Ecto neural progenitor cell (in vitro differentiated cells): Measurements from ENCODE around the gene KCNH3.

Source experiments
- DNase-seq: peaks from one replicate; pipeline ENCODE4 v3.0.0-alpha.2; 2018; ENCODE audit warnings: low spot score

The KCNH3 gene

GRCh38 chr12:49525942-49526341, 12.9 kb upstream of the KCNH3 start:
- no peak for DNase-seq

- no peak for DNase-seq
Observed at GRCh38 chr12:49527361-49528130, 11.3 kb upstream of the KCNH3 start.

DNA sequence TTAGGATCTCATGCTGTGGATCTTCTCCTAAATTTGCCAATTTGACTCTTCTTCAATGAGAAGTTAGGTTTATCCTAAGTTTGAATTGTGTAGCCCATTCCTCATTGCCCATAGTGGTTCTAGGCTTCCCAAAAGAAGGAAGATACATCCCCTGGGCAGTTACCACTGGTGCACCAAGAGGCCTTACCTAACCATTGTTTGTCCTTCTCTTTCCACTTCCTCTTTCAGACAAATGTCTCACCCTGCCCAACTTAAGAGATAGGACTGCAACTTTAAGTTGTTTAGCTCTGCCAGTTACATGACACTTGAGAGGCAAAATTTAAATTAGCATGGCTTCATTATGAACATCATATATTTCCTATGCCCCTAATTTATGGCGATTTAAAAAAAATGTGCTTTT, 9.4 kb upstream of the KCNH3 start:
- DNase-seq: no peak

GRCh38 chr12:49531745-49532144, 7.1 kb upstream of the KCNH3 start:
- DNase-seq: peak; percentile 9

- DNase-seq: peak; percentile 37
Observed at GRCh38 chr12:49533331-49533730, 5.5 kb upstream of the KCNH3 start.

DNA sequence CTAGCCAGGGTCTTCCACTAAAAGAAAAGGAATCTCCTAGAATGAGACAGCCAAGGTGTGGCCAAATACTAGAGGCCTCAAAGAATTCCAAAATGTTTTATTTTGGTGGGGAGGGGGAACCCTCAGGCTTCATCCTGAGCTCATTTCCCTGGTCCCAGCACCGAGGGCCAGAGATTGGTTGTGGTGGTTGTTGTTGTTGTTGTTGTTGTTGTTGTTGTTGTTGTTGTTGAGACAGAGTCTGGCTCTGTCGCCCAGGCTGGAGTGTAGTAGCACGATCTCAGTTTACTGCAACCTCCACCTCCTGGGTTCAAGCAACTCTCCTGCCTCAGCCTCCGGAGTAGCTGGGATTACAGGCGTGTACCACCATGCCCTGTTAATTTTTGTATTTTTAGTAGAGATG, 4.7 kb upstream of the KCNH3 start:
- DNase-seq: peak; percentile 23

DNA sequence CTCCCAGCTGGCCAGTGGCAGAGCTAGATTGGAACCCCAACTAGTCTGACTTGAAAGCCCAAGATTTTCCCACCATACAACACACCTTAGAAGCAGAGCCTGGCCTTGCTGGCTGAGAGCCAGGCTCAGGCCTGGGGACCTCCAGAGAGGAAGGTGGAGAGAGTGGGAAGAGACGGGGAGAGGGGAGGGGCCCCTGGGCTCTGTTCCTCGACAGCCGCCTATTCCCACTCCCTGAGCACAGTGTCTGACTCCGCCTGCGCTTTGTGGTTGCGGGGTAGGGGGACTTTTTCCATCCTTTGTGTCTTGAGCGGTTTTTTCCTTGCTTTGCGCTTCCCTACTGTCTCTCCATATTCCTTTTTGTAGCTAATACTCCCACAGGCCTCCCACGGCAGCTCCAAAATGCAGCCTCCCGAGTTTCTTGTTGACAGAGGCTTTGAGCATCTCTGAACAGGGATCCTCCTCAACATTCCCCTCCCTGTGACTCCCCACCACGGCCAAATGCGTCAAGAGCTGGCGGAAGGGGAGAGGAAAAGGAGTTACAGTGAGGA, 4.0 kb upstream of the KCNH3 start:
- DNase-seq: peak; percentile 42

- peak; percentile 39 for DNase-seq
Observed at GRCh38 chr12:49535921-49536525, 2.8 kb upstream of the KCNH3 start.

GRCh38 chr12:49536526-49537071, 2.2 kb upstream of the KCNH3 start:
- DNase-seq: peak; percentile 26

- DNase-seq: no peak
Observed at GRCh38 chr12:49537231-49537751, 1.5 kb upstream of the KCNH3 start.

DNA sequence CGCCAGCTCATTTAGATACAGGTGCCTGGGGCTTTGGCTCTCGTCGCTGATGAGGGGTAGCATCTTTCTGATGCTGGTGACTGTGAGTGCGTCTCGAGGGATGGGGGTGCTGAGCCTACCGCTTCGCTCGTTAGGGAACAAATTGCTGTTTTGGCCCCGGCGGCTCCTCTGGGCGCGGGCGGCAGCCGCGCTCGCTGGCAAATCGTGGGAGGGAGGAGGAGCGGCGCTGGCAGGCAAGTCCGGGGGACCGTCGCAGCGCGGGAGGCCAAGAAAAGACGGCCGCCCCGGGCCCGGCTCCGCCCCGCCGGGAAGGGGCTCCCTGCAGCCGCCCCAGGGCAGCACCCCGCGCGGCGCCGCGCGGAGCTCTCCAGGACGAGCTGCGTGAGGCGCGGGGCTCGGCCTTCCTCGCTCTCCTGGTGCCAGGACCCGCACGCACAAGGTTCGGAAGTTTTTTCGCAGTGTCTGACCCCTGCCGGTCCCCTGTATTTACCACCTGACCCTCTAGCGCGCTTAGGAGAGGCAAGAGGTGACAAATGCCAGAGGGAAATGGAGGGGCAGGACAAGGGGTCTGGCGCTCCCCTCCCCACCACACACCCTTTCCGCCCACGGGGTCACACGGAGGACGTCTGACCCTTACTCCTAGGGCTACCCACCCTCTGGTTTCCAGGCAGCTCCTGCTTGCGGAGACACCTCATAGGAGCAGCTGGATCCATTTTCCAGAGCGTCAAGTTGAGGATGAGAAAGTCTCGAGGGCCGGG, 899 bp upstream of the KCNH3 start:
- DNase-seq: peak; percentile 77

- DNase-seq: no peak
Observed at GRCh38 chr12:49539406-49540228, 787 bp downstream of the KCNH3 start.

GRCh38 chr12:49540229-49541139, 1.7 kb downstream of the KCNH3 start:
- DNase-seq: no peak

GRCh38 chr12:49541140-49541861, 2.5 kb downstream of the KCNH3 start:
- no peak for DNase-seq

DNA sequence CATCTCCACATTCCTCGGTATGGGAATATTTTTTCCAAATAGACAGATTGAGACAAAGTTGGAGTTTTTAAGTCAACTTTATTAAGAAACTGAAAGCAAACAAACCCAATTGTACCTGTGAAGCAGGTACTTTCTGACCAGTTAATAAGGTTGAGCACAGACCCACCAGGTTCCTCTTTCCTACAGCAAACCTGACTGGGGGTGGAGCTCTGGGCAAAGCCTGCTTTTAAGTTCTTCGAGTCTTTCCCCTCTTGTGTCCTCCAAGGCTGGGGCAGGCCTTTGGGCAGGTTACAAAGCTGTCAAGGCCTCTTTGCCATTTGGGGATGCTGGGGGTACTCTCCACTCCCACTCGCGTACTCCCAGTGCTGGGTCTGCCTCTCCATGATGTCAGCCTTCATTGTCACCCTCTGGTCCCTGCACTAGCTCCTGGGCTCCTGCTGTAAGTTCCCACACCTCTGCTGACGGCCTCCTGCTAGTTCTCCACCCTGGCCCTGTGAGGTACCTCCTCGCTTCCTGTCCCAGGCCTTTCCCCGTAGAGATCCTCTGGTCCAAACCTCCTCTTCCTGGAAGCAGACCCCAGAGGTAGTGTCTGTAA, 3.2 kb downstream of the KCNH3 start:
- no peak for DNase-seq

DNA sequence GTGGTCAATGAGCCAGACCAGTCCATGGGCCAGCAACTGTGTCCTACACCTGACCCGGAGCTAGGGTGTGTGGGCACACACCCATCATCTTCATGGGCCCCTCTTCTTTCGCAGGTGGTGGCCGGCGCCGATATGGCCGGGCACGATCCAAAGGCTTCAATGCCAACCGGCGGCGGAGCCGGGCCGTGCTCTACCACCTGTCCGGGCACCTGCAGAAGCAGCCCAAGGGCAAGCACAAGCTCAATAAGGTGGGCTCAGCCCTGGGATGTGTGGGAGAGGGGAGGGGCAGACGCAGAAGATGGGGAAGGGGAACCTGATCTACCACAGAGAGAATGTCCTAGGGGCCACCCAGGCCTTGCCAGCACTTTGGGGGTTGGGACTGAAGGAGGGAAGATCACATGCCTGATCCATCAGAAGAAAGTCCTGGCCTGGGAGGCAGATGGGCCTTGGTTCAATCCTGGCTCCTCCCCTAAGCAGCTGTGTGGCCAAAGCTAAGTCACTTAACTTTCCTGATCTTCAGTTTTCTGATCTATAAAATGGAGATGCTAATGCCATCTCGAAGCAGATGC, 3.8 kb downstream of the KCNH3 start:
- no peak for DNase-seq

GRCh38 chr12:49543221-49543913, 4.5 kb downstream of the KCNH3 start:
- no peak for DNase-seq
